A673 (cell line): ENCODE data around the gene ST6GALNAC3. TPM values are rescaled to one million over a fixed set of nuclear protein-coding genes. Genes with fewer than 3 reads are reported as not detected.

ENCODE experiments used
- BruUV-seq: library from RNA; stranded (reverse); fragments of 400-500 nt; replicated peaks from 2 replicates; lab custom pipeline; 2021; lab: Mats Ljungman, UMichigan
- CTCF ChIA-PET: fragments of 300-600 bp; sonication (Branson Sonifier 250); formaldehyde crosslinking; loops from one replicate; lab custom pipeline; 2022; ENCODE audit warnings: antibody characterized with exemption; lab: Charles Lee
- POLR2A ChIA-PET: fragments of 300-600 bp; sonication (Branson Sonifier 250); formaldehyde crosslinking; loops from one replicate; lab custom pipeline; 2022; ENCODE audit warnings: antibody characterized with exemption; ENCODE audit not compliant: low non-redundant PET; lab: Charles Lee
- DNase-seq: peaks from one replicate; pipeline ENCODE4 v3.0.0-alpha.2; 2015; ENCODE audit warnings: low spot score
- H3K27ac ChIP-seq: fragments of 200-600 bp; sonication (generic); 2 replicates; pipeline ENCODE4 v1.5.1; 2016; ENCODE audit warnings: mixed run types, low read depth, mild to moderate bottlenecking, mixed read lengths, antibody characterized with exemption, low read length; ENCODE audit not compliant: poor library complexity, severe bottlenecking
- H3K27me3 ChIP-seq: fragments of 200-600 bp; sonication (generic); replicated peaks from 2 replicates; pipeline ENCODE4 v1.6.1; 2017; ENCODE audit warnings: mixed run types, low read depth, mild to moderate bottlenecking, mixed read lengths, antibody characterized with exemption, low read length; ENCODE audit not compliant: insufficient read depth, poor library complexity
- H3K36me3 ChIP-seq: fragments of 200-600 bp; sonication (generic); 2 replicates; pipeline ENCODE4 v1.6.1; 2016; ENCODE audit warnings: mixed run types, mild to moderate bottlenecking, mixed read lengths, antibody characterized with exemption, low read length; ENCODE audit not compliant: insufficient read depth, poor library complexity, severe bottlenecking
- H3K4me1 ChIP-seq: fragments of 200-600 bp; sonication (generic); 2 replicates; pipeline ENCODE4 v1.6.1; 2017; ENCODE audit warnings: mixed run types, mild to moderate bottlenecking, mixed read lengths, antibody characterized with exemption, low read length; ENCODE audit not compliant: insufficient read depth, poor library complexity, severe bottlenecking
- H3K4me3 ChIP-seq: fragments of 200-600 bp; sonication (generic); 2 replicates; pipeline ENCODE4 v1.5.1; 2016; ENCODE audit warnings: low read depth, mixed run types, mild to moderate bottlenecking, mixed read lengths, low read length; ENCODE audit not compliant: poor library complexity, severe bottlenecking
- H3K9me3 ChIP-seq: fragments of 200-600 bp; sonication (generic); 2 replicates; pipeline ENCODE4 v1.6.1; 2016; ENCODE audit warnings: mixed run types, low read depth, mild to moderate bottlenecking, mixed read lengths, antibody characterized with exemption, low read length; ENCODE audit not compliant: poor library complexity, severe bottlenecking
- CTCF ChIP-seq: fragments of 300-800, 200-600 bp; sonication (generic); conservative IDR thresholded peaks from 2 replicates; pipeline ENCODE4 v1.5.1; 2017; ENCODE audit warnings: low read depth, mild to moderate bottlenecking, antibody characterized with exemption, low read length, moderate library complexity, mixed read lengths
- EZH2 ChIP-seq: fragments of 200-600 bp; sonication (generic); IDR thresholded peaks from 2 replicates; pipeline ENCODE4 v1.6.1; 2017; ENCODE audit warnings: borderline replicate concordance, low read depth, mild to moderate bottlenecking, mixed read lengths, antibody characterized with exemption, low read length; ENCODE audit not compliant: poor library complexity, severe bottlenecking
- intact Hi-C: fragments of 100-400 bp; cut with micrococcal nuclease; formaldehyde crosslinking; loops from one replicate; pipeline ENCODE4 v1.10.0; 2022; ENCODE audit not compliant: unreplicated experiment
- total RNA-seq: library from RNA; stranded (reverse); gene quantifications from 2 replicates; pipeline ENCODE4 v1.2.3, GENCODE V29; 2021

Gene ST6GALNAC3
- total RNA-seq, 1 experiment from 2014 or later, result 1.2 TPM

- DNase-seq, result no peak
- Histone ChIP-seq H3K27ac (no peak overlapping the region), H3K9me3 (no peaks in the 10 kb centered on the region), H3K4me3 (peak overlapping the region; percentile 55), H3K27me3 (no peaks in the 10 kb centered on the region), H3K36me3 (no peaks in the 10 kb centered on the region), H3K4me1 (no peaks in the 10 kb centered on the region)
- ChIA-PET CTCF (no interaction called here), POLR2A (no interaction called here)
- TF ChIP-seq CTCF (no peak), EZH2 (no peak)
- intact Hi-C loops, result no loop called here
- no TSS peak for BruUV-seq
Measured at GRCh38 chr1:76075188-76075489, 593 bp downstream of the ST6GALNAC3 start.

- Histone ChIP-seq H3K9me3 (no peaks in the 10 kb centered on the region), H3K36me3 (no peaks in the 10 kb centered on the region), H3K27me3 (no peaks in the 10 kb centered on the region), H3K4me1 (no peaks in the 10 kb centered on the region), H3K4me3 (no peak overlapping the region), H3K27ac (no peak overlapping the region)
- ChIA-PET CTCF (no interaction called here), POLR2A (no interaction called here)
- no TSS peak for BruUV-seq
- DNase-seq, result no peak
- TF ChIP-seq EZH2 (no peak), CTCF (no peak)
- intact Hi-C loops, result no loop called here
Measured at GRCh38 chr1:76075877-76076276, 1.3 kb downstream of the ST6GALNAC3 start.

- ChIA-PET CTCF (no interaction called here), POLR2A (interaction anchor here (0.5 kb wide), 1 partner anchor 22 kb away, joined by 3 read pairs; no protein-coding TSS in a partner anchor)
- TF ChIP-seq EZH2 (no peak), CTCF (no peak)
- no peaks in the 10 kb centered on the region for H3K9me3 ChIP-seq
- no peak overlapping the region for H3K4me3 ChIP-seq
- no peak for DNase-seq
- no peaks in the 10 kb centered on the region for H3K36me3 ChIP-seq
- no peaks in the 10 kb centered on the region for H3K4me1 ChIP-seq
- H3K27me3 ChIP-seq, result no peaks in the 10 kb centered on the region
- intact Hi-C loops, result no loop called here
- H3K27ac ChIP-seq, result no peak overlapping the region
- no TSS peak for BruUV-seq
Measured at GRCh38 chr1:76079475-76080227, 5.1 kb downstream of the ST6GALNAC3 start.
